Measurements from ENCODE around the gene ZNF772.

DNA sequence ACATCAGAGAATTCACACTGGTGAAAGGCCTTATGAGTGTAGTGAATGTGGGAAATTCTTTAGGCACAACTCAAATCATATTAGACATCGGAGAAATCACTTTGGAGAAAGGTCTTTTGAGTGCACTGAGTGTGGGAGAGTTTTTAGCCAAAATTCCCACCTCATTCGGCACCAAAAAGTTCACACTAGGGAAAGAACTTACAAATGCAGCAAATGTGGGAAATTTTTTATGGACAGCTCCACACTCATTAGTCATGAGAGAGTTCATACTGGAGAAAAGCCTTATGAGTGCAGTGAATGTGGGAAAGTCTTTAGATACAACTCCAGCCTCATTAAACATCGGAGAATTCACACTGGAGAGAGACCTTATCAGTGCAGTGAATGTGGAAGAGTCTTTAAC is 56.3 kb downstream of the ZNF772 start:
- no peak for TF ChIP-seq ASH2L (IDR thresholded peaks at IDR 0.05; ENCODE audit: low read length)
- no peak for TF ChIP-seq POLR2A (IDR thresholded peaks at IDR 0.05; ENCODE audit: control extremely low read depth in 1 of 2, low read depth in 2 of 2, low read length in 2 of 2)
- no peak for TF ChIP-seq SP1 (IDR thresholded peaks at IDR 0.05; ENCODE audit: low read depth, low read length)
- TF ChIP-seq GABPA (IDR thresholded peaks at IDR 0.05; ENCODE audit: borderline replicate concordance, insufficient read depth, low read length): no peak
- TF ChIP-seq RXRA (IDR thresholded peaks at IDR 0.05; ENCODE audit: insufficient read depth, low read depth, low read length): no peak
- no peak for TF ChIP-seq CTCF (IDR thresholded peaks at IDR 0.05; ENCODE audit: control extremely low read depth in 1 of 3, insufficient read depth in 1 of 3, low read depth in 1 of 3, low read length in 3 of 3)
- no peak for TF ChIP-seq EZH2 (IDR thresholded peaks at IDR 0.05; ENCODE audit: low read depth, low read length, severe bottlenecking)
- TF ChIP-seq BRCA1 (IDR thresholded peaks at IDR 0.05; ENCODE audit: low read depth, low read length): no peak
- no peak for TF ChIP-seq SIX5 (IDR thresholded peaks at IDR 0.05; ENCODE audit: low read depth, low read length)
- TF ChIP-seq KDM5A (IDR thresholded peaks at IDR 0.05; ENCODE audit: low read length): no peak
- no peak for TF ChIP-seq KDM1A (IDR thresholded peaks at IDR 0.05; ENCODE audit: borderline replicate concordance, low read length)
- TF ChIP-seq EGR1 (IDR thresholded peaks at IDR 0.05; ENCODE audit: borderline replicate concordance, low read depth, low read length): no peak

All from H1 (cell line).